ENCODE data around the gene CCDC43.

- no peak for TF ChIP-seq CBX3 (IDR thresholded peaks at IDR 0.05; ENCODE audit: low read depth)
- no peak for TF ChIP-seq CTCF (IDR thresholded peaks at IDR 0.05 in 2 of 3, conservative IDR thresholded peaks at IDR 0.05 in 1 of 3; ENCODE audit: borderline replicate concordance in 1 of 3, insufficient read depth in 1 of 3, low read depth in 2 of 3, low read length in 2 of 3)
- no peak for TF ChIP-seq POLR2A (IDR thresholded peaks at IDR 0.05; ENCODE audit: borderline replicate concordance, extremely low read depth, insufficient read depth, insufficient read length)
- TF ChIP-seq EZH2phosphoT487 (IDR thresholded peaks at IDR 0.05; ENCODE audit: borderline replicate concordance) = no peak
- TF ChIP-seq POLR2AphosphoS5 (IDR thresholded peaks at IDR 0.05; ENCODE audit: low read depth, low read length) = no peak
- no peak for TF ChIP-seq JUND (IDR thresholded peaks at IDR 0.05)
- TF ChIP-seq RAD21 (IDR thresholded peaks at IDR 0.05; ENCODE audit: low read depth) = no peak
- TF ChIP-seq REST (IDR thresholded peaks at IDR 0.05; ENCODE audit: low read depth) = no peak
- no peak for TF ChIP-seq SRF (IDR thresholded peaks at IDR 0.05; ENCODE audit: low read depth)
- no peak for TF ChIP-seq ELF1 (IDR thresholded peaks at IDR 0.05; ENCODE audit: borderline replicate concordance, low read depth)
These were observed 15.7 kb downstream of the CCDC43 start for GRCh38 chr17:44673893-44674292.

Measured in HCT116 (cell line).